ENCODE results near the gene PEX16.

PEX16 gene

DNA sequence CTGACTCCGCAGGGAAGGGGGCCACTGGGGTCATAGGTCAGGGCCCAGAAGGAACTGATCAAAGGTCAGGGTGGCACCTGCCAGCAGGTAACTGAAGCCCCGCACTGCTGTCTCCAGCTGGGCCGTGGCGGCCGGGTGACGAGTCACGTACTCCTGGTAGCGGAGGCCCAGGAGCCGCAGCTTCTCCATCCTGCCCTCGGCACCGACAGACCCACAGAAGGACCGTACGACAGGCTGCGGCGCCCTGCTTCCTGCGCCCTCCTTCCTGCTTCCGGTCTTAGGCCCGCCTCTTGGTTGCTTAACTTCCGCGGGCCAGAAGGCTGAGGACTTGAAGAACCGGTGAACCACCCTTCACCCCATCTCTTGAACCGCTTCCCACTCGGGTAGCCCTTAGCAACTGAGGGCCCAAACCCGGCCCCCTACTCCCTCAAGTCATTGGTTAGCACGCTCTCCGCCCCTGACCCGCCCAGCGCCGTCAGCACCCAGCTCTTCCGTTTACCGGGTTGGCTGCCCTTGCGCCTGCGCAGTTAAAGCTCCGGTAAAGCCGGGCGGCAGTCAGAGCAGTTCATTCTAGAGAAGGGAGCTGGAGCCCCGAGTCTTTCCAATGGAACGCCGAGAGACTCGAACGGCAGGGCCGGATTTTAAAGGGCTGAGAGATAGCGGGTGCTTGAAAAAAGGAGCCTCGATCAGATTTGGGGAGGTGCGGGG lies at the start of gene PEX16:
Gene PEX16, minus strand, starts transcription at position 255 of the 708 bp plus-strand sequence. Its CDS starts 66 bp downstream, at position 189.
- DNase-seq (ENCODE audit: low read depth), result peak; percentile 99

DNA sequence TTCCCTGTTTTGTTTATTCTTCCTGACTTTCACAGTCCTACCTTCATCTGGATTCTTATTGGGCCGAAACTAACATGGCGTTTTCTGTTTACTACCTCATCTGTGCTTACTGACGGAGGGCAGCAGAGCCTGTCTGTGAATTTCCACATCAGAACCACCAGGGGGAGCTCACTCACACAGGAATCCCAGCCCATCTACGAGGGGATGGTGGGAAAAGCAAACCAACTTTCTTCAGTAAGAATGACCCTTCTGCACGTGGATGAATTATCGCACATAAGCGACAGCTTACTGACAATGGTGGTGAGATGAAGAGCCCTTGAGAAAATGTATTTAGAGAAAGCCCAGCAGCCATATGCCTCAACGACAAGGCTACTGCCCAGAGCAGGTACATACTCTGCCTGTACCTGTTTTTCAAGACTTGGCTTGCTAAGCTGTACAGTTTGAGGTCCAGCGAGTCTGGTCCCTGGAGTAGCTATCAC lies 47.3 kb upstream of the PEX16 start:
- DNase-seq (ENCODE audit: low read depth), result peak; percentile 40

DNA sequence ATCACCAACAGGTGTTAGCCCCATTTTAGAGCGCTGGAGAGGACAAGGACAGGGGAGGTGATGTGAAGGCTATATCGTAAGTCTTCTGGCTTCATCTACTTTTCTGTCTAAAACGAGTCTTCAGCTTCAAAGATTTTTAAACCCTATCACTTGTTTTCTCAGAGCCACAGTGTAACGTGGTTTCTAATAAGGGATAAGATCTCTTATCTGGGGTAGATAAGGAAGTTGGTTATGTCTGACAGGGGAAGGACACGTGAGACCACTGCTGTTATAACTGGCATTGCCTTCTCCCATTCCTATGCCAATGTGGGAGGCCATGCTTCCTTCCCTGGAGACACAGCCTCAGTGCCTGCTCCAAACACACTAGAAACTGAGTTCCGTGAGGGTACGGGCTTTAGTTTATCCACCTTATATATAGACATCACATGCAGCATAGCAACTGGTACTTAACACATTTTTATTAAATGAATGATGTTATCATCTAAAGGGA lies 44.1 kb upstream of the PEX16 start:
- DNase-seq (ENCODE audit: low read depth), result no peak

DNA sequence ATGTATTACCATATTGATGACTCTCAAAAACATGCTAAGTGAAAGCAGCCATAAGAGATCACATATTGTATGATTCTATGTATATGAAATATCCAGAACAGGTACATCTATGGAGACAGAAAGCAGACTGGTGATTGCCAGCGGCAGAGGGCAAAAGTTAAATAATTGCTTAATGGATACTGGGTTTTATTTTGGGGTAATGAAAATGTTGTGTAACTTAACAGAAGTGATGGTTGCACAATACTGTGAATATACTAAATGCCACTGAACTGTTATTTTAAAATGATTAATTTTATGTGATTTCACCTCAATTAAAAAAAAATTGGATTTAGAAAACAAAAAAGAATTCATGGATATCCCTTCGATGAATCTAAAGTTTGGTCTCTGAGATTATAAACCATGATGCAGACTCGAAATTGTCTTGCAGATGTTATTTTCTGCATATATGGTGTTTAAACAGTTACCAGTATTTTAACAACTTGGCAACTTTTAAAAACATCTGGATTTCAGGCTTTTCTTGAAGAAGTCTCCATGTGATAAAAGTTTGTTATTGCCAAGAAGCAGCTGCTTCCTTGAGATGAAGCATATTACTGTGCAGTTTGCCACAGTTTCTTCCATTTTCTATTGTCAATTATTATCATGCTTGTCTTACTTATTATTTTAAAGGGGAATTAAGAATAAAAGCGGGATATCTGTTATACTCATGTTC lies 42.9 kb upstream of the PEX16 start:
- no peak for DNase-seq (ENCODE audit: low read depth)

DNA sequence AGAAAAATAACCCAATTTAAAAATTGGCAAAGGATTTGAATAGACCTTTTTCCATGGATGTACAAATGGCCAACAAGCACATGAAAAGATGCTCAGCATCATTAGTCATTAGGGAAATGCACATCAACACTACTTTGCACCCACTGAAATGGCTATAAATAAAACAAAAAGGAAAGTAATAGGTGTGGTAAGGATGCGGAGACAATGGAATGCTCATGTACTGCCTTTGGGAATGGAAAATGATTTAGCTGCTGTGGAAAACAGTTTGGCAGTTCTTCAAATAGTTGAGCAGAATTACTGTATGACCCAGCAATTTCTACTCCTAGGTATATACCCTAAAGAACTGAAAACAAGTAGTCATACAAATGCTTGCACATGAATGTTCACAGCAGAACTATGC lies 42.2 kb upstream of the PEX16 start:
- DNase-seq (ENCODE audit: low read depth), result no peak

DNA sequence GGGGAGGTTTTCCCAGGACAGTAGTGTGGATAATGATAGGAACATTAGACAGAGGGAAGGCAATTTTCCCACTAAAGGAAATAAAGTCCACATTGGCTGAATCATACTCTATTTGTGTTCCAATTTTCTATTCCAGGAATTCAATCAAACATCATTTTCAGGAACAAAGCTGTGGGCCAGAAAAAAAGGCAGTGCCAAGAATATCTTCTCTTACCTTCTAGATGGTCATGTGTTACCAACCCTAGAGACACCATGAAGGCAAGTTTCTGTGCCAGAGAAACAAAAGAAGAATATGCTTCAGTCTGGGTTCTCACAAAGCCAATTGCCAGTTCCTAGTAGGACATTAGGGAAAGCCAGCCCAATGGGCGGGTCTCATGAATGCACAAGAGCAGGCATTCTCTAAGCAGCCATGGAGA lies 32.3 kb upstream of the PEX16 start:
- no peak for DNase-seq (ENCODE audit: low read depth)

DNA sequence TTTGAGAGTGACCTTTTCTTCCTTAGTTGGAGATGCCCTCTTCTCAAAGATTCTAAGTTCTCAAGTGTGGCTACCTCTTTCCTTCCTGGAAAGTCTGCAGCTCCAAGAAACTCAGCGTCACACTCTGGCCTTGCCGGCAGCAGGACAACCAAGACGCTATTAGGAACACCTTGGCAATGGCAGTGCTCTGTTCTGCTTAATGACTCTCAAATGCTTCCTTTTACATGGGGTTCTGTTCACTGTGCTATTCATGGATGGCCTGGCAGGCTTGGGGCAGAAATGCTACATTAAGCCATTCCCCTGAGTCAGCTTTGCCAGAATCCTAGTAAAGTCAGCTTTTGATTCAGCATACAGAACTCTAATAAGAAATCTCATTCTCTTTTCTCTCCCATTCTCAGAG lies 30.7 kb upstream of the PEX16 start:
- no peak for DNase-seq (ENCODE audit: low read depth)

DNA sequence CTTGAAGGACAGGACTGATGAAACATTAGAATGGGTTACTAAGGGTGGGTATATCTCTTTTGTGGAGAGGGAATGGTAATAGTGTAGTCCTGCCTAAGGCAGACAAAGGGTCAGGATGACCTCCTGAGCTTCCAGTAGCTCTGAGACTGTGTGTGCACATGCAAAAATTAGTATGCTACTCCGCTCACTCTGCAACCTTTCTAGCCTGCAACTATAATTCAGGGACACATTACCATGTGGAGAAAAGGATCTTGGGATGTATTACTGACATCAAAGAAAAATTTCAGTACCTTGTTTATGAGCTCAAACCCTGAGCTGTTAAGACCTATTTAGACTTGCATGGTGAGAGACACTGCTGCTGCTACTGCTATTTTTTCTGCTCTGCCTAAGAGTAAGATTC lies 30.2 kb upstream of the PEX16 start:
- DNase-seq (ENCODE audit: low read depth), result no peak

DNA sequence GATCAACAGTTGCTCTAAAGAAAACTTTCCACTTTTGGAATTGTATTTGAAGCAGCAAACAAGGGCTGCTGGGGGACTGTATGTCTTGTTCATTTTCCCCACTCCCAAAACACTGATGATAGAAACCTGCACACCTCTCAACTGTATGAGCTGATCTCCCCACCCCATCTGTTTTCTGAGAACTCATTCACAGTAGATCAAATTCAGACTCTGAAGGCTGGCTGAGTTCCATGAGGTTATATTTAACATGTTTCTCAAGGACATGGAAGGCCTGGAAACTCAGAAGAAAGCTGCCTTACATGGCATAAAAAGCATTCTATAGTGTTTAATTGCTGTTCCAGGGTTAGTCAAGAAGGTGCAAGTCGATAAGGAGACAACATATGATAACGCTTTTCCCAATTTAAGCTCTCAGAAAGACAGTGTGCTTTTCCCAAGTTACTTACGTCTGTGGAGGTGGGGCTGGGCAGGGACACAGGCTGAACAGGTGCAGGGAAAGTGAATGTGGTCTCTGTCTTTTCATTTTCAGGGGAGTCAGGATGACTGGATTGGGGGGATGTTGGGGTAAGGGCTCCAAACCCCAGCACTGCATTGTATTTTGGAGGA lies 27.8 kb upstream of the PEX16 start:
- no peak for DNase-seq (ENCODE audit: low read depth)

DNA sequence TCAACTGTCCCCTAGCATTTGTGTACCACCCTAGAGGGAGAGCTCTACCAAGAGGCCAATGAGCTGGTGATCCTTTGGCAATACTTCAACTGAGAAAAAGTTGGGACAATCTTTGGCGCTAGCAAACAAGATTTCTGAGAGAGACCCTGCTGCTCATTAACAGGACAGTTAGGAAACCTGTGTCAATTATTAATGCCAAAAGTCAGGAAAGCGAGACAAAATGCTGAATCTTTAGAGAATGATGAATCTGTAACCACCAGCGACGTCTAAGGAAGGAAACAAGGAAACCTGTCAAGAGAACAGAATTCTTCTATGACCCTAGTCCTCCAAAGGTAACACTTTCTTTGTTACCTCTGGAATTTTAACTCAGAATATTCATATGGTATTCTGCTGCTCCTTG lies 24.7 kb upstream of the PEX16 start:
- no peak for DNase-seq (ENCODE audit: low read depth)

DNA sequence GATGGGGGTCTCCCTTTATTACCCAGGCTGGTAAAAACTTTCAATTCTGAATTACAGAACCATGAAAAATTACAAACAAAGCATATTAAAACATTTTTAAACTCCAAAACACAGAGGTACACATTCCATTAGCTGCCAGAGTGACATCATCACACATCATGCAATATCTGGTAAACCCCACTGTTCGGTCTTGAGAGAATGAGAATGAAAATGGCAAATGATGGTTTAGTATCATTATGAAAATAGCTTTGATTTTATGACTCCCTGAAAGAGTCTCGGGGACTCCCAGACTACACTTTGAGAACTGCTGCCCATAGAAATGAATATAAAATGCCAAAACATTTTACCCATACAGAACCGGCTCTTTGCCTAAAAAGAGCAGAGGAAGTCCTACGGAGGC lies 23.6 kb upstream of the PEX16 start:
- no peak for DNase-seq (ENCODE audit: low read depth)

DNA sequence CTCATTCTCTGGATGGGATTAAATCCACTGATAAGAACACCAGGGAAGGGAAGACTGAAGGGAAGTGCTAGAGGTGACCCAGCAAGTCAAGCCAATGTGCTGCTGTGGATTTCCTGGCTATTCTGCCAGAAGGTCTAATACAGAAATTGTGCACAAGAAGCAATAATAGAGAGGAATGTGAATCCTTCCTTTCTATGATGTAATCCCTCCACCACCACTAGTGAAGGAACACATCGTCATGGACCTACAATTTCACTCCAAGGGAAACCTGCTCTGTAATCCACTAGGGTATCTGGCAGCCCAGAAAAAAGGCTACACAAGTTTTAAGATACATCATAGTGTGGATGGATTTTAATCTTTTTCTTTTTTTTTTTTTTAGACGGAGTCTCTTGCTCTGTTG lies 22.2 kb upstream of the PEX16 start:
- no peak for DNase-seq (ENCODE audit: low read depth)

DNA sequence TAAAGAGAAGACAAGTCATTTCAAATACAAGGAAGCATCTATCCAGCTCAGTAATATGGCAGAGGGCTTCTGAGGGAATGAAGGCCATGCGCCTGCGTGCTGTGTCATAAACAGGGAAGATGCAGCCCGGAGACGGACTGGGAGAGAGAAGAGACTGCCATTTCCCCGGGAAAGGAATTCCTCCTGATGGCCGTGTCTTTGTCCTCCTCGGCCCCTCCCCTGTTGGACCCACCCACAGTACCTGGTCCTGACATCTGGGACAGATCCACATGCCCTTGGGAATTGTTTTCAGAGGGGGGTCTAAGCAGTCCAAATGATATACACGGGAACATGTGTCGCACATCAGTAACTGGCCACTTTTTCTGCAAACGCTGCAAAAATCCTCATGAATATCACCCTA lies 20.2 kb upstream of the PEX16 start:
- DNase-seq (ENCODE audit: low read depth), result no peak

DNA sequence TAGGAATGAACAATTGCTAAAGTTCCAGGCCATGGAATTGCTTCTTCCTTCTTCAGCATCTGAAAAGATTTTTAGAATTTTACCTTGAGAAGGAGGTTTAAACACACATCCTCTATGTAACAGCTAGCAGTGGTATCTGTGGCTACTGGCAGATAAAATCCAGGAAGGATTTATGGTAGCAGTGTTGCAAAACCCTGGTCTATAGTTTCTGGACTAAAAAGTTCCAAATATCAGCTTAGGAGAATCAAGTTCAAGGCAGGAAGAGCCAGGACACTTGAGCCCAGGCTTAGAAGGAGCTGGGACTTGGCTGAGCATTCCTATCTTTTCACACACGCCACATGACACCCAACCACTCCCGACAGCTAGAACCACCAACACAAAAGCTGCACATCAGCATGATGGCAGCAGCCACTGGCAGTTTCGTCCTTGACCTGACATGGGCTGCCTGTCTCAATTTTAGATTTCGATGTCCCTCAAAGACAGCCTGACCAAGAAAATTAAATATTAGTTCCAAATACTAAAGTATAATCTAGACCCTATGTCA lies 18.9 kb upstream of the PEX16 start:
- DNase-seq (ENCODE audit: low read depth), result no peak

DNA sequence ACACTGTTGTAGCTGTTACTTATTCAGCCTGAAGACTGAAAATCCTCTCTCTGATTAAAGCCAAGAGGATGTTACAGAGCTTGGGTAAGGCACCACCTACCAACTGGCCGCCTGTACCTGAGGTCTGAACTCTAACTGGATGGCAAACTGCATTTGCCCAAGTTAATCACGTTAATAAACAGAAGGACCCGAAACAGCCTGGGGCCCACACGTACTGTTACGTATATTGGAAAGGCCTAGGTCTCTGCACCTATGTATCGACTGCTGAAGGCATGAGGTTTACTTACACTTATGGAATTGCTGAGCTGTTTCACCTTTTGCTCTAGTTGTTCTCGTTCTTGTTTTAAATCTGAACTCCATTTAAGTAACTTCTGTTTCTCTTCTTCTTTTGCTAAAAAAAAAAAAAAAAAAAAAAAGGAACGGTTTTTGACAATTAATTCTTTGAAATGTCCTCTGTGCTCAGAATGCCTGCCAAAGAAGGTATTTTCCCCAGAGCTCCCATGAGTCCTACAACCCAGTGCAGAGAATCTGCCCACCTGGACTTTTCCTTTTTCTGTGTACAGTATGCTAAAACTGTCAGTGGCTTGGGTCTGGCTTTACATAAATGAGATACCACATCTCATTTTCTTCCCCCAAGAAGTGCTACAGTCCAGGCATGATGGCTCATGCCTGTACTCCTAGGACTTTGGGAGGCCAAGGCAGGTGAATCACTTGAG lies 17.8 kb upstream of the PEX16 start:
- no peak for DNase-seq (ENCODE audit: low read depth)

DNA sequence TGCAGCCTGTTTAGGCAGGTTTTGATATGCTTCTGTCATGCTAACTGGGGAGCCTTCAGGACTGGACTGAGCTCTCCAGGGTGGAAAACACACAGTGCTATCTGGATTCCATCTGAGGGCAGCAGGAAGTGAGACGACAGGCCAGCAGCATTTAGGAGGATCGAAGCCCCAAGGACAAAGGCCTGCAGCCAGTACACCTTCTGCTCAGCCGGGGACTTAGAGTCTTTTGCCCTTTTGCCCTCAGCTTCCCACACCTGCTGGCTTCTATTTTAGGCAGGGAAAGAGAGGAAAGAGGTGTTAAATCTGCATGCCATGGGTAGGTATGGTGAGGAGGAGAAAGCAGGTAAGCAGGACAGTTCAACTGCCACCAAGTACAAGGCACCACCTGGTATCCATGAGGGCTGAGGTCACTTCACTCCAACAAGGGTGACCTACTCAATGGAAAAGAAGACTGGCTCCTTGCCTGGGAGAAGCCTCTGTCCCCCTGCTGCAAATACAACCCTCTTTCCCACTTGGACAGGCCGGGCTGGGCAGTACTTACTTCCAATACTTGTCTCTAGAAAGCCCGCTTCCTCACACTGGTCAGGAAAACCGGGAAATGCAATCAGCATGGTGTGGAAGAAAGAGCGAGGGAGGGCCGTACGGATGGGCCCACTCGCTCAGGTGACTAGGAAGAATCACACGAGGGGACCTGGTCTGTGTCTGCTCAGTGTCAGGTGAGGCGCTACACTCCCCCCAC lies 17.1 kb upstream of the PEX16 start:
- no peak for DNase-seq (ENCODE audit: low read depth)

DNA sequence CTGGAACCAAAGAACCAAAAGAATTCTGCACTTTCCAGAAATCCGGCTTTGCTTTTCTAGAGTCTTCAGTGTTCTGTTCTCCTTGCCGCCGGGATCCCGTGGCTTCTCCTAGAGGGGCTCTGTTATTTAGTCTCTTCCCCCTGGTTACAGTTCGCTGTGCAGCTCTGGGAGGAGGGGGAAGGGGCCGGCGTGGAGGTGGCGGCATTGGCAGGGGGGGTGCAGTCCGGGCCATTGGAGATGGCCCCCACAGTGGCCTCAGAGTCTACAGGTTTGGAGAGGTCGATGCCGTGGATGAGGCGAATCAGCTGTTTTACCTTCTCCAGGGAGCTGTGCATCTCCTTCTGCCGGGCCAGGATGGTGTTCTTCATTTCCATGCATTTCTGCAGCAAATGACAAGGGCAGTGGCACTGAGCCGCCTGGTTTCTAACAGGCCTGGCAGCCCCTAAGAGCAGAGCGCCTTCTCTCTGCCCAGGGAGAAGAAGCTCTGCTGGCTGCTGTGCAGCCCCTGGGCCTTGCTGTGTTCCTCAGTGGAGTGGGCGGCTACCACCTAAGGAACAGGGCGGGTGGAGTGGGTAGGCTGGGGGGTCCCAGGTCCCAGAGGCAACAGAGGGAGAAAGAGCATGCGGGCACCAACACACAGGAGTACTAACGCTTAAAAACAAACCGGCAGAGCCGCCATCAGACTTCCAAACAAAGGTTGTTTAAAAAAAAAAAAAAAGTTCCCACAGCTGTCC lies 16.3 kb upstream of the PEX16 start:
- DNase-seq (ENCODE audit: low read depth), result no peak

DNA sequence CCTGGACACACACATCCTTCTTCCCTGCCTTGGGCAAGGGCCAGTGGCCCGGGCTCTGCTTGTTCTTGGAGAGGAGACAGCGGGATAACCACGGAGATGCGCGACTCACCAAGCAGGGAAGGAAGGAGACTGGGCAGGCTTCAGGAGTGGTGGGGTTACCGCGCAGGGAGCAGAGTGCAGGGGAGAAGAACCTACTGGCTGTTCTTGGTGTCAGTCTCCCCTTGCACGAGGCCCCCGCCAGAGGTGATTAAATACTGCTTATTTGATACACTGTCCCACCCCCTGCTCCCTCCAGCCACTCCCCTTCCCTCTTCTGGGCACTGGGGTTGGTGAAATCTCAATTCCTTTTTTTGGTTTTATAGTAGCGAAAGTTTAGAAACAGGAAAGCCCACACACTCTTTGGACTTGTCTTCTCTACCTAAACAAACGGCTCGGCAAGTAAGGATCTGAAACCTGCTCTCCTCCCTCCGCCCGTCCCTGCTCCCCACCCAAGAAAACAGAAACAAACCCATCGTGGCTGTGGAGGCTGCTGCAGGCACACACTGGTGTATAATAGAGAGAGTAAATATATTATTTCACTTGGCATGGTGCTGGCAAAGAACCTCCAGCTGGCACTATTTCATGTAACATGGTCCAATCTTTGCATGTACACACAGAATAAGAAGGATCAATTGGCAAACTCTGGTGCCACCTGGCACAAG lies 15.6 kb upstream of the PEX16 start:
- no peak for DNase-seq (ENCODE audit: low read depth)

DNA sequence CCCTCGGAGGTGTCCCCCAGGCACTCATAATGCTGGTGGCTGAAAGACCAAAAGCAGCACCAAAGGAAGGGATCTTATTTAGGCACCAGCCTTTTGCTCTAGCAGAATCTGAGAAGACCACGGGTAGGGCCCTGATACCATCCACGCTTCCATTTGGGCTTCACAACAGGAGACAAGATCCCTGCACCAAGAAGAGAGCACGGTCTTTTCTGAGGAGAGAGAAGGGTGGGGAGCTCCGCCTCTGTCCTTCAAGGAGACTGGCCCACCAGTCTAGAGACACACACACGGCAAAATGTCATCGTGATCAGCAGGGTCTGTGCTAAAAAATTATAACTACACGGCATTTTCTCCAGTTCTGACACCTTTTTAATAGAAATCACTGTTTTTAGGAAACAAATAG lies 14.5 kb upstream of the PEX16 start:
- no peak for DNase-seq (ENCODE audit: low read depth)

DNA sequence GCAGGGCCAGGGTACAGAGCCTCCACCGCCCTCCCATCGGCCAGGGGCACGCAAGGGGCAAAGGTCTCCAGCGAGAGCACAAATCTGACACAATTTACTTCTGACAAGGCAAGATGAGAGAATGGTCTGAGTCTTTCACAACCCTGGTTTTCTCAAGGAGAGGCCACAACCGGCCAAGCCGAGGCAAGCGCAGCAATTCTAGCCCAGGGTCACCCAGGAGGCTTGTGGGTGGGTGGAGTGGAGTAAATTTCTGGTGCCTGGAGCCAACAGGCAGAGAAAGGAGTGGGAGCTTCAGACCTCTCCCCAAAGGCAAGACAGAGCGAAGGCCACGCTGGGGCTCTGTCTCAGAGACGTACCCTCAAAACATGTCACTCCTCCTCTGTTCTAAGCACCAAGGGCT lies 14.1 kb upstream of the PEX16 start:
- no peak for DNase-seq (ENCODE audit: low read depth)
